Peyer's patch (tissue), 4 donors: ENCODE data around the gene KRTAP5-10. TPM values are rescaled to one million over a fixed set of nuclear protein-coding genes. Genes with fewer than 3 reads are reported as not detected.
"Not testable (repeated sequence)": the region's sequence is repeated elsewhere in the genome, so short reads cannot be mapped to it uniquely, and the experiment has no call there.

Source experiments
- DNase-seq, 3 donors: peaks; one replicate each; pipeline ENCODE4 v3.0.0-alpha.2; 2017 to 2019
- H3K27ac ChIP-seq, 4 donors: fragments of 200-600 bp; sonication (generic); one replicate each; pipeline ENCODE4 v1.5.1; 2016 to 2019
- H3K27me3 ChIP-seq, 2 donors: fragments of 200-600 bp; sonication (generic); one replicate each; pipeline ENCODE4 v1.5.1; 2019
- H3K36me3 ChIP-seq, 3 donors: fragments of 200-600 bp; sonication (generic); one replicate each; pipeline ENCODE4 v1.5.1; 2016 to 2019
- H3K4me1 ChIP-seq, 4 donors: fragments of 200-600 bp; sonication (generic); one replicate each; pipeline ENCODE4 v1.5.1; 2016 to 2019
- H3K4me3 ChIP-seq, 4 donors: fragments of 200-600 bp; sonication (generic); 1 replicate in 3 of 4; 2 replicates in 1 of 4; pipeline ENCODE4 v1.5.1; 2016 to 2019; ENCODE audit warnings: mild to moderate bottlenecking in 1 of 4
- H3K9me3 ChIP-seq, 4 donors: fragments of 200-600 bp; sonication (generic); one replicate each; pipeline ENCODE4 v1.5.1; 2016 to 2019; ENCODE audit warnings: mild to moderate bottlenecking in 1 of 4
- CTCF ChIP-seq, 6 experiments: fragments of 450-650 bp in 4 of 6; fragments of 200-600 bp in 2 of 6; sonication (generic) in 1 of 6; IDR thresholded peaks; one replicate each; pipeline ENCODE4 v1.5.1; 2017 to 2019; ENCODE audit warnings: antibody characterized with exemption in 6 of 6, mild to moderate bottlenecking in 3 of 6, moderate library complexity in 1 of 6
- POLR2A ChIP-seq, 2 donors: fragments of 450-650 bp; IDR thresholded peaks; one replicate each; pipeline ENCODE4 v1.5.1; 2017; ENCODE audit warnings: antibody characterized with exemption in 2 of 2, mild to moderate bottlenecking in 2 of 2, moderate library complexity in 2 of 2
- total RNA-seq, 4 donors: library from RNA; depleted of rRNA; stranded (reverse); fragments of >200 nt; gene quantifications; one replicate each; pipeline ENCODE4 v1.1.0, GENCODE V29; 2016

Gene KRTAP5-10
- total RNA-seq, 4 donors from 2014 or later = not detected

GRCh38 chr11:71538666-71538990 is 26.7 kb upstream of the KRTAP5-10 start:
- TF ChIP-seq POLR2A (IDR thresholded peaks at IDR 0.05) = no peak
- no peak for TF ChIP-seq CTCF (IDR thresholded peaks at IDR 0.05)
- no peaks in the 10 kb centered on the region for H3K4me1 ChIP-seq
- H3K27me3 ChIP-seq = no peaks in the 10 kb centered on the region
- H3K9me3 ChIP-seq = no peaks in the 10 kb centered on the region
- H3K4me3 ChIP-seq = no peak overlapping the region
- no peak overlapping the region for H3K27ac ChIP-seq
- H3K36me3 ChIP-seq = no peaks in the 10 kb centered on the region
- DNase-seq = peak in 1 of 3 donors; percentile 2

- Histone ChIP-seq H3K27me3 (no peaks in the 10 kb centered on the region), H3K36me3 (no peaks in the 10 kb centered on the region), H3K27ac (no peak overlapping the region), H3K4me1 (no peaks in the 10 kb centered on the region), H3K4me3 (no peak overlapping the region), H3K9me3 (no peaks in the 10 kb centered on the region)
- DNase-seq = peak in 1 of 3 donors; percentile 2
- TF ChIP-seq POLR2A (IDR thresholded peaks at IDR 0.05) (no peak), CTCF (IDR thresholded peaks at IDR 0.05) (no peak)
Observed at GRCh38 chr11:71539017-71539416, 26.3 kb upstream of the KRTAP5-10 start.

- H3K27ac ChIP-seq, H3K9me3 ChIP-seq: not testable (repeated sequence)
Observed at GRCh38 chr11:71539971-71540370, 25.4 kb upstream of the KRTAP5-10 start.

GRCh38 chr11:71540521-71541304 is 24.6 kb upstream of the KRTAP5-10 start:
- not testable (repeated sequence) for H3K36me3 ChIP-seq
- peak in 1 of 3 donors; percentile 28 for DNase-seq

More at GRCh38 chr11:71539971-71540370, 25.4 kb upstream of the KRTAP5-10 start:
- not testable (repeated sequence) for H3K27me3 ChIP-seq, DNase-seq, H3K4me1 ChIP-seq, H3K4me3 ChIP-seq, H3K36me3 ChIP-seq

GRCh38 chr11:71542382-71542781 is 23.0 kb upstream of the KRTAP5-10 start:
- no peak for TF ChIP-seq POLR2A (IDR thresholded peaks at IDR 0.05)
- TF ChIP-seq CTCF (IDR thresholded peaks at IDR 0.05) = no peak
- no peak overlapping the region for H3K4me3 ChIP-seq
- no peaks in the 10 kb centered on the region for H3K9me3 ChIP-seq
- H3K4me1 ChIP-seq = no peaks in the 10 kb centered on the region
- DNase-seq = no peak
- no peaks in the 10 kb centered on the region for H3K27me3 ChIP-seq
- no peak overlapping the region for H3K27ac ChIP-seq
- H3K36me3 ChIP-seq = no peaks in the 10 kb centered on the region

More at GRCh38 chr11:71540521-71541304, 24.6 kb upstream of the KRTAP5-10 start:
- not testable (repeated sequence) for H3K4me1 ChIP-seq, H3K9me3 ChIP-seq, H3K27ac ChIP-seq, H3K27me3 ChIP-seq, H3K4me3 ChIP-seq

- Histone ChIP-seq H3K9me3 (no peaks in the 10 kb centered on the region), H3K4me1 (no peaks in the 10 kb centered on the region), H3K4me3 (no peak overlapping the region), H3K27me3 (no peaks in the 10 kb centered on the region), H3K36me3 (no peaks in the 10 kb centered on the region), H3K27ac (no peak overlapping the region)
- no peak for DNase-seq
- no peak for TF ChIP-seq CTCF (IDR thresholded peaks at IDR 0.05)
- TF ChIP-seq POLR2A (IDR thresholded peaks at IDR 0.05) = no peak
Observed at GRCh38 chr11:71542879-71543777, 22.2 kb upstream of the KRTAP5-10 start.
